ENCODE results near the gene CYP2U1. TPM values are rescaled to one million over a fixed set of nuclear protein-coding genes. Genes with fewer than 3 reads are reported as not detected.

The CYP2U1 gene
- total and polyA plus RNA-seq, 2 of the 4 experiments (the other 2 are of a cell fraction), result 6.1 to 11.1 TPM

GRCh38 chr4:107956011-107956410 is 24.7 kb downstream of the CYP2U1 start:
- no peak overlapping the region for H3K4me3 ChIP-seq (ENCODE audit: insufficient read depth, low read depth, low read length)
- no peaks in the 10 kb centered on the region for H3K36me3 ChIP-seq (ENCODE audit: control insufficient read depth, insufficient read depth, low read length)
- no peaks in the 10 kb centered on the region for H4K20me1 ChIP-seq (ENCODE audit: insufficient read depth, low read length)
- no peak overlapping the region for H3K9ac ChIP-seq (ENCODE audit: low read depth, low read length)
- H2AFZ ChIP-seq (replicated peaks; ENCODE audit: low read length, poor library complexity), result no peak overlapping the region
- no CpG with 5 or more reads among the region's 1 CpG for WGBS, 2 experiments (ENCODE audit: extremely low coverage in 2 of 2, insufficient read length in 1 of 2)
- H3K4me1 ChIP-seq (ENCODE audit: control insufficient read depth, insufficient read depth, low read length), result peaks cover 6% of the 10 kb centered on the region
- H2BK120ac ChIP-seq (ENCODE audit: low read depth, low read length), result no peak overlapping the region
- no TSS peak for BruUV-seq (replicated peaks)
- no peak overlapping the region for H4K8ac ChIP-seq (ENCODE audit: low read depth in 2 of 2, low read length in 2 of 2)
- no peak overlapping the region for H3K23ac ChIP-seq (ENCODE audit: low read depth, low read length)
- H3K4me2 ChIP-seq (ENCODE audit: low read depth, low read length), result no peak overlapping the region
- no peak overlapping the region for H3K27ac ChIP-seq (ENCODE audit: insufficient read depth, low read length)
- H3K79me1 ChIP-seq (ENCODE audit: low read depth in 1 of 2, low read length in 2 of 2), result no peaks in the 10 kb centered on the region; a peak in 1 of 4 replicates
- peaks cover 2% of the 10 kb centered on the region; the same call in 1 of the 2 replicates for H3K9me3 ChIP-seq (ENCODE audit: control insufficient read depth, insufficient read depth, low read length)
- H3K56ac ChIP-seq (ENCODE audit: extremely low read depth, insufficient read depth, low read length), result no peak overlapping the region
- no peak overlapping the region for H2BK20ac ChIP-seq (ENCODE audit: low read depth, low read length)
- TF ChIP-seq POLR2A (IDR thresholded peaks at IDR 0.05; ENCODE audit: low read depth, low read length) (no peak), USF2 (IDR thresholded peaks at IDR 0.05; ENCODE audit: low read depth, low read length) (no peak), MAZ (IDR thresholded peaks at IDR 0.05; ENCODE audit: borderline replicate concordance, low read depth, low read length) (no peak), RAD21 (IDR thresholded peaks at IDR 0.05; ENCODE audit: low read length) (no peak)
- H3K27me3 ChIP-seq (ENCODE audit: control insufficient read depth, insufficient read depth, low read length), result no peaks in the 10 kb centered on the region
- DNase-seq (no peak), ATAC-seq (ENCODE audit: low read depth) (no peak)
- no peak overlapping the region for H2BK5ac ChIP-seq (ENCODE audit: low read depth, low read length, poor library complexity, severe bottlenecking)
- H2BK15ac ChIP-seq (ENCODE audit: low read depth, low read length), result no peak overlapping the region
- H4K5ac ChIP-seq (ENCODE audit: low read depth, low read length), result no peak overlapping the region
- dilution Hi-C loops (cut with HindIII; ENCODE audit: low sequenced_read_pairs, unreplicated experiment) (no loop called here), in situ Hi-C loops (cut with MboI; ENCODE audit: low sequenced_read_pairs) (no loop called here), intact Hi-C loops (cut with micrococcal nuclease) (no loop called here)
- ChIA-PET CTCF (no interaction called here), POLR2A (ENCODE audit: unreplicated experiment) (no interaction called here)
- H3K4ac ChIP-seq (ENCODE audit: low read depth, low read length), result no peak overlapping the region
- H2AK9ac ChIP-seq (replicated peaks; ENCODE audit: low read depth, low read length, poor library complexity), result no peak overlapping the region
- H3K14ac ChIP-seq (replicated peaks; ENCODE audit: low read depth, low read length), result no peak overlapping the region
- H2AK5ac ChIP-seq (ENCODE audit: low read depth, low read length), result no peak overlapping the region
- no peak overlapping the region for H3K18ac ChIP-seq (ENCODE audit: low read depth, low read length)
- H4K91ac ChIP-seq (ENCODE audit: insufficient read depth, low read depth, low read length), result no peak overlapping the region
- peaks cover 5% of the 10 kb centered on the region for H3K9me1 ChIP-seq (ENCODE audit: insufficient read depth, low read length)
